DMS 273 (cell line): ENCODE measurements around the gene RGS7.
A peak's percentile ranks its signal among the peaks of the same experiment; 100 is the strongest.

Experiments
- DNase-seq: peaks from one replicate; lab custom pipeline; 2025; ENCODE audit not compliant: unreplicated experiment; lab: John Stamatoyannopoulos, UW

RGS7 gene

DNA sequence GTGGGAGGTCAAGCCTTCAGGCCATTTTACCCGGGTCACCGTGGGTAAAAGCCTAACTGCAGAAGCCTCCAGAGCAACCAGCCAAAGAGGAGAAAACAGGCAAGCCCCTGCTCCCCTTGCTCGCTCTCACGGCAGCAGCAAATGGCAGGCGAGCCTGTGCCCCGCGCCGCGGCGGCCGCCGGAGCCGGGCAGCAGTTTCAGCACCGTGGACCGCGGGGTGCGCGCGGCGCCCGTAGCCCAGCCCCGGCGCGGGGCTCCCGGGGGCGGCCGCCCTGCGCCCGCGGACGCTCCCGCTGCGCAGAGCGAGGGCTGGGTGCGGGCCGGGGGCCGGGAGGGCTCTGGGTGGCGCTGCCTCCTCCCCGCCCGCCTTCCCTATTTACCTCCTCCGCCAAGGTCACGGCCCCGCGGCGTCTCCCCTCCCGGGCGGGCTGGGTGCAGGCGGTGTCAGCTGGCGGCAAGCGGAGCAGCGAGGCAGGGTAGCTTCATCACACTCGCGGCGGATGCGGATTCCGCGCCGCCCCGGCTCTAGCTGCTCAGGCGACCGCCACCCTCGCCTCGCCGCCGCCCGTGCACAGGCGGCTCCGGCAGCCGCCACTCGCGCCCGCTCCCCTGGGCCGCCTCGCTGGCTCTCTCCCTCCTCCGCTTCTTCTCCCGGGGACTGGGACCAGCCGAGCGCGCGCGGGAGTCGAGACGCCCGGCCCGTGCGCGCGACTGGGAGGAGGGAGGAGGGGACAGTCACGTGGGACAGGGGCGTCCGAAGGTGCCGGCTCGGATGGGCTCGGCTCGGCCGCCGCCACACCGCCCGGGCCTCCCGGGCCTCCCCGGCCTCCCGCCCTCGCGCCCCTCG lies at the start of gene RGS7:
Gene RGS7 (minus strand): TSS at position 687 of the 847 bp plus-strand sequence.
- peak; percentile 83 for DNase-seq

DNA sequence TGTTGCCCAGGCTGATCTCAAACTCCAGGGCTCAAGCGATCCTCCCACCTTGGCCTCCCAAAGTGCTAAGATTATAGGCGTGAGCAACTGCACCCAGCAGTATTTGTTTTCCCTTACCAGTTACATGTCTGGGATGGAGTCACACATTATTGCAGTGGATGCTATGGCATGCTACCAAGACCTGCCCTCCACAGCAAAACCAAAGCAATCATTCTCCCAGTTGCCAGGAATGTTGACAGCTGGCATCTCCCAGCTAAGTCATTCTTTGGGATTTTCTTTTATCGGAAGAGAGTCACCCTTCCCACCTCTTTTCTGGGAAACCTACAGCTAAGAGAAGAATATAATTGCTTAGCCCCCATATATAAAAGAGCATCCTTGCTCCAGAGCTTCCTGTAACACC lies 49.4 kb upstream of the RGS7 start:
- no peak for DNase-seq

DNA sequence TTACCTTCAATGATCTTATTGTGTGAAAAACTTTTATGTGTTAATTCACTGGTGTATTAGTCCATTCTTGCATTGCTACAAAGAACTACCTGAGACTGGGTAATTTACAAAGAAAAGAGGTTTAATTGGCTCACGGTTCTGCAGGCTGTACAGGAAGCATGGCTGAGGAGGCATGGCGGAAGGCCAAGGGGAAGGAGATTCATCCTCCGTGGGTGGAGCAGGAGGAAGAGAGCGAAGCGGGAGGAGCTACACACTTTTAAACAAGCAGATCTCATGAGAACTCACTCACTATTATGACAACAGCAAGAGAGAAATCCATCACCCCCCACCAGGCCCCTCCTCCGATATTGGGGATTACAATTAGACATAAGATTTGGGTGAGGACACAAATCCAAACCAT lies 44.2 kb upstream of the RGS7 start:
- no peak for DNase-seq

DNA sequence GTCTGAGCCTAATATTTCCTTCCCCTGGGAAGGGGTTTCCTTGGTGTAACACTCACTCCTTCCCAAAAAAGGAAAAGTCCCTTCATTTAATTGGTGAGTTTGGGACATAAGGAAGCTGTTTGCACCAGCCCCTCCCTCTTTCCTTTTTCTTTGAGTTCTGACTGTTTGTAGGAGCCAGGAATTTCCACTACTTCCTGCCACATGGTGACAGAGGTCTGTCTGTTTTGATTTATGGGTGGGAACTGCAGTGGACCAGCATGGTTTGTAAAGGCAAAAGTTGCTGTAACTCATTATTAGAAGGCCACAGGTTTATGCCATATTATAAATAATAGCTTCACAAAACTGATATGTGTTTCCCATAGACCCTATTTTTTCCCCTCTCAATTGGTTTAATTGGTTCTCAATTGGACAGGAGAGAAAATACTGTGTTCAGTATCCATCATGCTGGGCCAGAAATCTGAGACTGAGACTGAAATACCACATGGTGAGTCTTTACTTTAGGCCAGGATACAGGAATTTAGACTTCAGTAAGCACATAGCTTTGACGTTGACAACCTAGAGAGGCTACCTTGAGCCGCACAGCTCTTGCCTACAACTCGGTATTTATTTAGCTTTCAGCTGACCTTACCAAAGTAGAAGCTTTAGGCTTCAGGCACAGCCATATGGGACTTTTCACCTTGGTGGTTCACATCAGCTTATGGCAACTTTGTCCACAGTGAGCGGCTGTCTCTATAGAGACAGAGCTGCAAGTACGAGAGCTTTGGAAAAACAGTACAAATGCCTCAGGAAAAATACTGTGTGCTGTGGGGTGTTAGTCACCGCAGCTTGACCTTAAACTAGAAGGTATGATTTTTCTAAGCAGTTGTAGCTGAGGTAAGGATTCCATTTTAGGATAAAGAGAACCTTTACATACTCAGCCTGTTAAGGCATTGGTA lies 40.0 kb upstream of the RGS7 start:
- no peak for DNase-seq

DNA sequence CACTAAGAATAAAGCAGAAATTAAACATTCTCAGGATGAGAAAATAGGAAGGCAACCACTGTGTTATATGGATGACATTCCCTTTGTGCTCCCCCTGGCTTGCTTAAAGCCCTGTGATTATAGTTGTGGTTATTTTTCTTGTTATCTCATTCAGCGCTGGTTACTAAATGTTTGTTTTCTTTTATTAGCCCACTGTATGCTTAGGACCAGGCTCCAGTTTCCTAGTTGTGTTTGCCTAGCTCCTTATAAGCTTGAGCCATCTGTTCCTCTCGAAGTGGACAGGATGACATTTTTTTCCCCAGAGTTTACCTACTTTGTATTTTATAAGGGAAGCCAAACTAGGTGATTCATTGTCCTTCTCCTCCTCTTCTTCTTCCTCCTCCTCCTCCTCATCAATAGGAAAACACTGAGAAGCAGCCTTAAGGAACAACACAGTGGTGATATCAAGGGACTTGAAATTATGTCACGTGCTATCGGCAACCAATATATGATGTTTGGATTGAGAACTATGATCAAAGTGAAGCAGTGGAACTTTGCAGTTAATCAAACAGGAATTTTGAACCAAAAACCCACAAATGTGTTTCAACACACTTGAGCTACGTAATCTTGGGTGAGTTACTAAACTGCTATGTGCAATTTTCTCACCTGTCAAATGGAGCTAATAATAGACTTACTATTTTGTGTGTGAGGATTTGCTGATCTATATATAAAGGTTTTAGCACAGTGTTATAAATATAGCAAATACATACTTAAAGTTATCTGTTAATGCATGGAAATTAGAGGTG lies 35.1 kb upstream of the RGS7 start:
- DNase-seq: peak; percentile 34

DNA sequence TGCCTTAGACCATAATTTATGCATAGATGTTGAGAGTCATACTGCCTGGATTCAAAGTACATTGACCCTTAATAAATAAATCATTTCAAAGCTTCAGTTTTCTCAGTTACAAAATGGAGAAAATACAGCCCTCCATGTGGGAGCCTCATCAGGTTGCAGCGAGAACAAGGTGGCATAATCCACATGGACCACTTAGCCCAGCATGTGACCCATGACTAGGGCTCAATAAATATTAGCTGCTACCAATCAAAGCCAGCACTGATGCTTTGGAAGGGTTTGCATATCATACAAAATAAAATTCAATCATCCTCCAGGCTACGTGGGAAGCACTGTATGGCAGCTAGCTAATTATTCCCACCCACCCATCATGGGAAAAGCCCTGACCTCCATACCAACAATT lies 33.5 kb upstream of the RGS7 start:
- no peak for DNase-seq

DNA sequence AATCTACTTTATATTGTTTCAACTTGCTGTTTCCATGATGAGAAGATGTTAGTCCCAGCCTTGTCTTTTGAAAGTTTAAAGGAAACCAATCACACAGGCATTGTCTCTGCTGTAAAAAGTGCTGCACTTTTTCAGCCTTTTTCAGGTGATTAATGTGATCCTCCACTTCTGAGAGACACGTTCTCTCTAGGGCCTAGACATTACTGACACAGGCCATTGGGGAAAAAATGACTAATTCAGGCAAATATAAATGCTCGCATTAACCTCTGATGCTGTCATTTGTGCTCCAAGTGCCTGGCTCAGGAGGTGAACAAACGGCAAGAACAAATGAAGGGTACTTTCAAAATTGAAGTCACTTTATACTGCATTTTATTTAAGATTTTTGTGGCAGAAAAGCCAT lies 32.4 kb upstream of the RGS7 start:
- no peak for DNase-seq

DNA sequence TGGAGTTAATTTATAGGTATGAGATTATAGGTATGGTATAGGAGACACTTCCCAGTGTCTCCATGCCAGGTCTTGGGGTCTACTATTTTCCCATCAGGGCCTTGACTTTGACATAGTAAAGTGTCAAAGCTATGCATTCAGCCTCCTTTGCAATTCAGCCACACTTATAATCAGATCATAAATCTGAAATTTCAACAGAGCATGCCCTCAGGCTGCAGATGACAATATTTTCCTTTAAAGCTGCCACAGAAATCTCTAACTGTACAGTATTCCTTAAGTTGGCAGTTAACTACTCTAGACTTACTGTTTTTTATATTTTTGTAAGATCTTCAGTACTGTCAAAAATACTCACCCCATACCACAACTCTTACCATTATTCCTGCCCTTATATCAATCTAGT lies 30.2 kb upstream of the RGS7 start:
- DNase-seq: no peak

DNA sequence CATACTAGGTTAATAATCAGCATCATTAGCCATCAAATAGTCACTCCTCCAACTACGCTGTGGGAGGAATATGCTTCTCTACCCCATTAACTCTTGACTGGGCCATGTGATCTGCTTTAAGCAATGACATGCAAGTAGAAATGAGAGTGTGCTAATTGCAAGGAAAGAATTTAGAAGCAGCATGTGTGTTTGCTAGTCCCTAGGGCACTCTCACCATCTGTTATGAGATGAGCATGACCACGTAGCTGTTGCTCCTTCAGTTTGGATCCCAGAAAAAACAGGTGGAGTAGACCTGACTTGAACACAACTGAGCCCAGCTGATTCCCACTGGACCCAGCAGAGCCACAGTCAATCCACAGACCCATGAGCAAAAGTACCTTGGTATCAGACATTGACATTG lies 19.7 kb upstream of the RGS7 start:
- peak; percentile 93 for DNase-seq

DNA sequence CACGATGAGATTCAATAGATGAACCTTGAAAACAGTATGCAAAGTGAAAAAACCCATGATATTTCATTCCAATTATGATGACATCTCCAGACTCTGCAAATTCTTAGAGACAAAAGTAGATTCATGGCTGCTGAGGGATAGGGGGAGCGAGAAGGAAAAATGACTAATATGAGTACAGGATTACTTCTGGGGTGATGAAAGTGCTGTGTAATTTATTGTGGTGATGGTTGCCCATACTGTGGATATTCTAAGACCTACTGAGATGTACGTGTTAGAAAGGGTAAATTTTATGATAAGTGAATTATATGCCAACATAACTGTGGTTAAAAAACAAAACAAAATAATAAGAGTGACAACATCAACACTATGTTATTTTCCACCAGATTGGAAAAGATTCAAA lies 18.9 kb upstream of the RGS7 start:
- DNase-seq: no peak

DNA sequence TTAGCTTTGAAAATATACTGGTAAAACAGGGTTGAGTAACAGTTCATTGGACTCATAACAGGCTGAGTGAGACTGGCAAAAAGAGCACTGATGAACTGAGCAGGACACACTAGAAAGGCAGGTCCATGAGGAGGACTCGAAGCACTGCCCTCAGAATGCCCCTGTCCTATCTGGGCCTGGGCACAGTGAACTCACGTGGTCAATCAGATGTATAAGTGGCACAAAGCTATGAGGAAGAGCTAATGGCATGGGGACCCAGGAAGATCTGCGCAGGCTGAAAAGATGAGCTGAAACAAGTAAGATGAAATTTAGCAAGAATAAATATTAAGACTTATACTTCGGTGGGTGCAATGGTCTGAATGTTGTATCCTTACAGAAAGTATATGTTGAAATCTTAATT lies 9.2 kb upstream of the RGS7 start:
- no peak for DNase-seq

DNA sequence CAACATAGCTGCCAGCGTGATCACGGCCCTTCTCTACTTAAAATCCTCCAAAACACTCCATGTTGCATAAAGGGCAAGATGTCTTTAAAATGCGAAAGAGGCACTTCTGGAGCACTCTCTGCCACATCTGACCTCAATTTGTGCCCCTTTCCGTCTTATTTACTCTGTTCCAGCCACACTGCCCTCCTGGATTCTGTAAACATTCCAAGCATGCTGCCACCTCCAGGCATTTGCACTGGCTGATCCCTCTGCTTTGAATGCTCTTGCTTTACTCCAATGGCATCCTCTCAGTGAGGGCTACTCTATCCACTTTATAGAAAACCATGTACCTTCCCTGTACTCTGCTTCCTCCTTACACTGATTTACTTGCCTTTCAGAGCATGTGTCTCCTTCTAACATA lies 5.3 kb upstream of the RGS7 start:
- DNase-seq: no peak

DNA sequence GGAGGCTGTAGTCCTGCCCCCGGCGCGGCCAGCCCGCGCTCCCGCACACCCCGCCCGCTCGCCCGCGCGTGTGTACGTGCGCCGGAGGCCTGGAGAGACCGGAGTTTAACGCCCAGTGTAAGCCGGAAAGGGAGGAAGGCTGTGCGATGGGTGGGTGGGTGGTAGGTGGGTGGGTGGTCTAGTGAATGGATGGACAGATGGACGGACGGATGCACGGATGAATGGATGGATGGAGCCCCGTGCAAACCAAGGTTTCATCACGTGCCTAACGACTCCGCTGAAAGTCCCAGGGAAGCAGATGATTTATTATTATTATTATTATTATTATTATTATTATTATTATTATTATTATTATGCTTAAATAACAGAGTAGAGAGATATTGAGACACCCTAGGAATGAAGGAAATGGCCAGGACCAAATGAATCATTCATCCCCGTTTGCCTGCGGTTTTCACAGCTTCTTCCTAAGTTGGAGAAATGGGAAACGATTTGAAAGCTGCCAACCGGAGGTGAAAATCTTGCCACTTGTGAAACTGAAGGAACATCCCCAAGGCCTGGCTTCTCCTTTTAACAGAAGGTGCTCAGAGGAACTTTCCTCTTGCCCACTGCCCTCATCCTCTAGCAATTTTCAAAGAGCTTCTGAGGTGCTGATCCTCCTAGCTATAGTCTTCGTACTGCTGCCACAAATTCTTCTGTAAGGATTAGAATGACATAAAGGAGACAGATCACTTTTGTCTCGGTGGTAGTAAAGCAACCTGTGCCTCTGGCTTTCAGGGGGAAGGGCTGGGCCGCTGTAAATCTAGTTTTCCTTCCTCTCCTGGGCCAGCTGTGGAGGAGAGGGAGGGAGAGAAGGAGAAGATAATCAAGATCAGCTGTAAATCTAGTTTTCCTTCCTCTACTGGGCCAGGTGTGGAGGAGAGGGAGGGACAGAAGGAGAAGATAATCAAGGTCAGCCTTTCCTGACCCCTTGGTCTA lies 648 bp upstream of the RGS7 start:
- DNase-seq: no peak

DNA sequence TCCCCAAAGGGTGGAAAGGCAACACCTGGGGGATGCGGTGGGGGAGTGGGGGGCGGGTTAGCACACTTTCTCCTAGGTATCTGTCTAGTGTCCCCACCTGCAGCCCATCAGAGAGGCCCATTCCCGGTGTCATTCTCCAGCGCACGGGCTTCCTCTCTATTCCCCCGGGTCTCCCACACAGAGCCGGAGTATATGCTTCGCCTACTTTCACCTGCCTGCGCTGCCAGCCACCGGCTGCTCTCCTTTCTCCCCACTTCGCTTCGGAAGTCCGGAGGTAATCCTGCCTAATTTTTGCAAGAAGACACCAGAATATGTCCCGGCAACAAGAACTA lies 852 bp downstream of the RGS7 start:
- DNase-seq: peak; percentile 48

DNA sequence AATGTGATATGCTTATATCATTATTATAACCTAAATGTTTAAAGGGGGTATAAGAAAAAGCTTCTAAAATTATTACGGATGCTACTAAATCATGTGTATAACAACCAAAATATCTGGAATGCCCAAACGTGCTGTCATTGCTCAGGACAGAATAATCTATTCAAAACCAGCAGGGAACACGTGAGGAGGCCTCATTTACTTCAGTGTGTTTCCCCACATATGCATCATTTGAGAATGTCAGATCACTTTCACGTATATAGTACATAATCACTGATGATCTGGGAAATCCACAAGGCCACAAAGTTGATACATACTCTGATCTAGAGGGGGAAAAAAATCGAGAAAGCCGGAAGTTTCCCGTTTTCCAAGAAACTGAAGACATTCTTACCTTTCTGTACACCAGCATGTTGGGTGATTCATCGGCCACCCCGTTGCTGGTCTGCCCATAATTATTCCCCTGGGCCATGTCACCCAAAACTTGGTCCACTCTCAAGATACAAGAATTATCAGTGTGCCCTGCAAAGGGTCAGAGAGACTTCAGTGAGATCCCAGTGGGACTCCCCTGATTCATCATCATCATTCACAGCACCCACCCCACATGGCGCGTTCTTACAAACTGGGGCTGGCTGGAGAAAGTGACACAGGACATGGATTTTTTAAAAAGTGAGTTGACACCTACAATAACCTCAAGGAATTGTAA lies 1.5 kb downstream of the RGS7 start:
- DNase-seq: no peak

DNA sequence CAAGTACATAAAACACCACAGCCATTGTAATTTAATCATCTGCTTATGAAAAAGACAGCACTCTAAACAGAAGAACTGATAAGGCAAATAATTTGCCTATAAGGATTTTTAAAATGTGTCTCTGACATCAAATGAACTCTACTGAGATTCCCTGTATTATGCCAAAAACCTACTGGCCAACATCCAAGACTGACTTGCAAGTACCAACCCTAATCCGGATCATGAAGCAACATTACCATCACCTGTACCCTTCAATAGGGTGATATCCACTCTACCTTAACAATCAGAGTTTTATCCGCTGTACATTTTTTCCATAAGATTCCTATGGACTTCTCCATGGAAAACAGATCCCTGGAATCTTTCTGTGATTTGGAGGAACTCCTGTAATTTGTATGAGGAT lies 4.6 kb downstream of the RGS7 start:
- no peak for DNase-seq

DNA sequence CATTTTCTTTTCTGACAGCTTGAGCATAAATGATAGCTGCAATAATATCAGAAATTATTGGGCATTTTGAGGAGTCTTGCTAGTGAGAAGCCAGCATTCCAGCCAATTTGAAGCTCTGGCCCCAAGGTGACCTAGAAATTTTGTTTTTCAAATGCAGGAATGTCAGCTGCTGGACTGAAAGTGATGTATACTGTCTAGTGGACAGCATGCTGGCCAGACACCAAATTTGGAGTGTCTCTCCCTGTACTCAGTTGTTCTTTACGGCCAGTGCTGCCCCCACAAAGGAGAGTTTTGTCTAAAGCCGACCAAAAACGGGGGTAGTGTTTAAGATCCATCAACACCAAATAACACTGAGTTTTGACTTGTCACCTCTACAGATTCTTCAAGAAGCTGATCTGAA lies 5.2 kb downstream of the RGS7 start:
- DNase-seq: no peak

DNA sequence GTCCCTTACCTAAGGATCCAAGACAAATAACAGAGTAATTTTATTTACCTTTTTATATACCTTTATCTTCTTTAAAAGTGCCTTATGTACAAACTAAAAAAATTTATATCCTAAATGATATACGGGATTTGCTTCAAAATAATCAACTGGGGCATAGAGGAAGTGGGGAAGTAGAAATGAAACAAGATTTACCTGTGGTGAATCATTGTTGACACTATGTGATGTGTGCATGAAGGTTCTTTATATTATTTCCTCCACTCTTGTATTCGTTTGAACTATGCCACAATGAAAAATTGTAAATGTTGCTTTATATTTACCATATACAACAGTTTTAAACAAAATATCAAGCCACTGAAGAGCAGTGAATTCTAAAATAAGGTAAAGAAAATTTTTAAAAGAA lies 13.0 kb downstream of the RGS7 start:
- no peak for DNase-seq

DNA sequence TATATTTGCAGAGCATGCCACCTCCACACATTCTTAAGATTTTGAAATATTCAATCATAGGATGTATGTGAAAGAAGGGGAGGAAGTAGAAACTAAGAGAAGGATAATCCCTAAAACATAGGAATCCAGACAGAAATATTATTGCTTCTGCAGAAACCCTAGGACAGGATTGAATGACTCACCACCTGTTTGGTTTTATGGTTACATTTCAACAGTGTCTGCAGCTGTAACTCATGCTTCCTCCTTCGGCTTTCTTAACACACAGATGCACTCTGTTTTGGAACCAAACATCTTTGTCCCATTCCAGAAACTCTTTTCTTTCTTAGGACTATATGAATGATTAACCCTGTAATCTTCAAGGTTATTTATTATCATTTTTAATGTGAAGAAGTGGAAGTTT lies 20.7 kb downstream of the RGS7 start:
- DNase-seq: no peak

DNA sequence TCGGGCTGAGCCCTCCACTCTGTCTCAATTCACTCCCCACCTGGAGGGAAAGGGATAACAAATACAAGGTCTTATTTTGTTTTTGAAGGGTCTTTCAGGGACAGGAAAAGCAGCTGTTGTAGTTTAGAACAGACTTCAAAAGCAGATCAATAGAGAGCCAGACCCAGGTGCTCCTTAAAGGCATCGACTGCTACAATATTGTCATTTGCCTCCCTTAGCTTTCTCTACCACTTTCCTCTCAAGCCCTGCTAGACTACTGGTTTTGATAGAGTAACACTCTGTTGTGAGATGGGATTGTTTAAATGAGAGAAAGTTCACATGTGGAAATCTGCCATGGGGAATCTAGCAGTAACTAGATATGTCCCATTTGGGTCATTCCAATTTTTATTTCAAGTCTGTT lies 24.0 kb downstream of the RGS7 start:
- DNase-seq: no peak
